MM.1S (cell line): ENCODE results near the gene HDAC6.

Experiments used
- CTCF ChIP-seq: fragments of 300-600 bp; sonication (generic); IDR thresholded peaks from 2 replicates; pipeline ENCODE4 v1.5.1; 2016; ENCODE audit warnings: antibody characterized with exemption, low read length, mixed read lengths
- EZH2 ChIP-seq: fragments of 300-600 bp; sonication (generic); optimal IDR thresholded peaks from 2 replicates; pipeline ENCODE3; 2017; ENCODE audit warnings: low read depth, mild to moderate bottlenecking, antibody characterized with exemption, low read length, mixed read lengths
- EZH2phosphoT487 ChIP-seq: fragments of 300-600 bp; sonication (generic); IDR thresholded peaks from 2 replicates; pipeline ENCODE4 v1.6.1; 2018; ENCODE audit warnings: antibody characterized with exemption, low read length

- TF ChIP-seq CTCF (no peak), EZH2 (no peak), EZH2phosphoT487 (no peak)
Measured at GRCh38 chrX:48839686-48840085, 37.8 kb downstream of the HDAC6 start.
